Neural cell (in vitro differentiated cells): Measurements from ENCODE around the gene PRH2. TPM values are rescaled to one million over a fixed set of nuclear protein-coding genes. Genes with fewer than 3 reads are reported as not detected.

Experiments
- H2AFZ ChIP-seq: fragments of 200-600, 300-800 bp; sonication (generic), shearing (Covaris generic); 2 replicates; pipeline ENCODE4 v1.6.0; 2014; ENCODE audit warnings: low read depth, mild to moderate bottlenecking, antibody characterized with exemption, low read length, moderate library complexity
- H3F3A ChIP-seq: fragments of 200-600 bp; shearing (Covaris generic); 2 replicates; pipeline ENCODE4 v1.6.1; 2016; ENCODE audit warnings: mild to moderate bottlenecking, moderate library complexity, mixed read lengths, antibody characterized with exemption, low read length; ENCODE audit not compliant: insufficient read depth, poor library complexity, severe bottlenecking
- H3K27ac ChIP-seq: fragments of 200-600, 300-800 bp; sonication (generic), shearing (Covaris generic); 2 replicates; pipeline ENCODE4 v1.5.1; 2014; ENCODE audit warnings: mild to moderate bottlenecking, low read length, moderate library complexity
- H3K27me3 ChIP-seq: fragments of 300-800, 200-600 bp; sonication (generic), shearing (Covaris generic); 2 replicates; pipeline ENCODE4 v1.6.0; 2014; ENCODE audit warnings: mild to moderate bottlenecking, low read depth, low read length, moderate library complexity; ENCODE audit not compliant: insufficient read depth
- H3K36me3 ChIP-seq: fragments of 300-800, 200-600 bp; sonication (generic), shearing (Covaris generic); 2 replicates; pipeline ENCODE4 v1.5.1; 2014; ENCODE audit warnings: mild to moderate bottlenecking, antibody characterized with exemption, low read length, moderate library complexity; ENCODE audit not compliant: insufficient read depth
- H3K4me2 ChIP-seq: fragments of 300-800, 200-600 bp; sonication (generic), shearing (Covaris generic); 2 replicates; pipeline ENCODE4 v1.6.0; 2014; ENCODE audit warnings: mild to moderate bottlenecking, low read length
- H3K4me3 ChIP-seq: fragments of 300-800, 200-600 bp; sonication (generic), shearing (Covaris generic); 2 replicates; pipeline ENCODE4 v1.5.1; 2014; ENCODE audit warnings: mild to moderate bottlenecking, low read length, moderate library complexity
- H3K79me2 ChIP-seq: fragments of 200-600 bp; shearing (Covaris generic); replicated peaks from 2 replicates; pipeline ENCODE4 v1.6.0; 2014; ENCODE audit warnings: mild to moderate bottlenecking, low read length, moderate library complexity; ENCODE audit not compliant: insufficient read depth
- H3K9ac ChIP-seq: fragments of 300-800, 200-600 bp; sonication (generic), shearing (Covaris generic); 2 replicates; pipeline ENCODE4 v1.6.1; 2016; ENCODE audit warnings: mild to moderate bottlenecking, low read length, mixed read lengths
- H3K9me2 ChIP-seq: fragments of 200-600 bp; shearing (Covaris generic); 2 replicates; pipeline ENCODE4 v1.6.1; 2016; ENCODE audit warnings: mild to moderate bottlenecking, low read length, mixed read lengths; ENCODE audit not compliant: insufficient read depth
- H3K9me3 ChIP-seq: fragments of 200-600, 300-800 bp; sonication (generic), shearing (Covaris generic); 2 replicates; pipeline ENCODE4 v1.6.1; 2016; ENCODE audit warnings: mild to moderate bottlenecking, mixed run types, low read length, moderate library complexity, mixed read lengths
- H4K20me1 ChIP-seq: fragments of 200-600 bp; shearing (Covaris generic); 2 replicates; pipeline ENCODE4 v1.6.1; 2016; ENCODE audit warnings: mild to moderate bottlenecking, mixed run types; ENCODE audit not compliant: insufficient read depth
- CTCF ChIP-seq: fragments of 450-650 bp; IDR thresholded peaks from 2 replicates; pipeline ENCODE4 v1.5.1; 2014; ENCODE audit warnings: antibody characterized with exemption, mild to moderate bottlenecking, moderate library complexity; ENCODE audit not compliant: poor library complexity, severe bottlenecking
- EP300 ChIP-seq: fragments of 450-650 bp; conservative IDR thresholded peaks from 2 replicates; pipeline ENCODE4 v1.6.1; 2014; ENCODE audit warnings: antibody characterized with exemption, mild to moderate bottlenecking, moderate library complexity; ENCODE audit not compliant: poor library complexity, severe bottlenecking
- EZH2 ChIP-seq: fragments of 200-600, 300-800 bp; shearing (Covaris generic), sonication (generic); IDR thresholded peaks from 2 replicates; pipeline ENCODE4 v1.6.1; 2014; ENCODE audit warnings: antibody characterized with exemption, low read length, borderline replicate concordance, mild to moderate bottlenecking; ENCODE audit not compliant: insufficient read depth, poor library complexity, severe bottlenecking
- MXI1 ChIP-seq: fragments of 450-650 bp; conservative IDR thresholded peaks from 2 replicates; pipeline ENCODE4 v1.6.1; 2014; ENCODE audit warnings: antibody characterized with exemption, mild to moderate bottlenecking; ENCODE audit not compliant: poor library complexity, severe bottlenecking
- POLR2AphosphoS5 ChIP-seq: IDR thresholded peaks from 2 replicates; pipeline ENCODE4 v1.6.1; 2012
- RAD21 ChIP-seq: fragments of 450-650 bp; conservative IDR thresholded peaks from 2 replicates; pipeline ENCODE4 v1.6.1; 2014; ENCODE audit warnings: antibody characterized with exemption, mild to moderate bottlenecking, moderate library complexity
- REST ChIP-seq: IDR thresholded peaks from 2 replicates; pipeline ENCODE4 v1.6.1; 2012; ENCODE audit warnings: borderline replicate concordance
- SMC3 ChIP-seq: fragments of 450-650 bp; conservative IDR thresholded peaks from 2 replicates; pipeline ENCODE4 v1.6.1; 2014; ENCODE audit warnings: antibody characterized with exemption, mild to moderate bottlenecking, moderate library complexity; ENCODE audit not compliant: poor library complexity
- TAF1 ChIP-seq: IDR thresholded peaks from 2 replicates; pipeline ENCODE4 v1.6.1; 2012; ENCODE audit warnings: low read depth
- polyA plus RNA-seq: library from polyadenylated mRNA; depleted of rRNA; stranded (reverse); fragments of >200 nt; gene quantifications from 2 replicates; pipeline ENCODE4 v1.2.3, GENCODE V29; 2014

Gene PRH2
- polyA plus RNA-seq, 1 donor from 2014 or later = not detected

DNA sequence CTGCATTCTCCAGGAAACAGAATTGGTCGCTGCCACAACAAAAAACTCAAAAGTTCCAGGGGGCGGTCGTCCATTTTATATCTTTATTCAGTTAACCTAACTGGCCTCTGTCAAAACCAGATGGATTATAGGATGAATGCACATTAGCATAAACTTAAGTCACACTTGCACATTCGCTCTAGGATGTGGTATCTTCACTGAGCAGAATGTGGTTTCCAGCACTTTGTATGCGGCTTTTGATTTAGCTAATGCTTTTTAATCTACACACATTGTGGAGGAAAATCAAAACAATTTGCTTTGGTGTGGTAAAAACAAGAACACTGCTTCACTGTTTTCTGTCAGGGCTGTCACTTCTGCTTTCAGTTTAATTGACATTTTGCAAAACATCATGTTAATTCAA is 53.2 kb downstream of the PRH2 start:
- H3K79me2 ChIP-seq = peaks cover 8% of the 10 kb centered on the region
- no peak overlapping the region for H2AFZ ChIP-seq
- no peaks in the 10 kb centered on the region for H3K9me3 ChIP-seq
- H4K20me1 ChIP-seq = no peaks in the 10 kb centered on the region
- H3K9me2 ChIP-seq = no peaks in the 10 kb centered on the region
- no peak for TF ChIP-seq MXI1
- no peak for TF ChIP-seq EP300
- TF ChIP-seq RAD21 = no peak
- TF ChIP-seq SMC3 = no peak
- no peak for TF ChIP-seq CTCF
- TF ChIP-seq REST = no peak
- no peak for TF ChIP-seq POLR2AphosphoS5
- TF ChIP-seq EZH2 = no peak
- TF ChIP-seq TAF1 = no peak
- H3K4me2 ChIP-seq = no peak overlapping the region
- no peaks in the 10 kb centered on the region for H3K36me3 ChIP-seq
- H3K27ac ChIP-seq = no peak overlapping the region
- no peak overlapping the region for H3K9ac ChIP-seq
- H3K27me3 ChIP-seq = no peaks in the 10 kb centered on the region
- no peaks in the 10 kb centered on the region for H3F3A ChIP-seq
- H3K4me3 ChIP-seq = no peak overlapping the region

Other genes with a start within 250 kb of the PRH2 start
- 3.4 and 7.3 TPM in 2 replicates for gene YBX3, start 205.9 kb upstream of the PRH2 start, polyA plus RNA-seq
- gene TAS2R7, start 126.6 kb upstream of the PRH2 start, polyA plus RNA-seq = 0.58 TPM in 1 of 2 replicates, not detected in the other
- 0.59 and 1.6 TPM in 2 replicates for gene TAS2R8, start 122.0 kb upstream of the PRH2 start, polyA plus RNA-seq
- gene TAS2R9, start 119.1 kb upstream of the PRH2 start, polyA plus RNA-seq = 0.32 and 1.6 TPM in 2 replicates
- gene TAS2R10, start 102.9 kb upstream of the PRH2 start, polyA plus RNA-seq = 3.9 and 8.3 TPM in 2 replicates
- 4.8 and 5.0 TPM in 2 replicates for gene PRR4, start 79.8 kb upstream of the PRH2 start, polyA plus RNA-seq
- gene PRH1, start 45.0 kb upstream of the PRH2 start, polyA plus RNA-seq = 18.7 and 25.7 TPM in 2 replicates
- 0.52 and 0.61 TPM in 2 replicates for gene TAS2R13, start 19.7 kb upstream of the PRH2 start, polyA plus RNA-seq
- 13.5 and 14.9 TPM in 2 replicates for gene TAS2R14, start 10.0 kb downstream of the PRH2 start, polyA plus RNA-seq
- gene TAS2R50, start 57.7 kb downstream of the PRH2 start, polyA plus RNA-seq = 2.4 TPM in 1 of 2 replicates, not detected in the other
- 1.9 and 3.3 TPM in 2 replicates for gene TAS2R20, start 69.1 kb downstream of the PRH2 start, polyA plus RNA-seq
- gene TAS2R19, start 93.4 kb downstream of the PRH2 start, polyA plus RNA-seq = 5.7 and 11.2 TPM in 2 replicates
- 3.5 and 4.0 TPM in 2 replicates for gene TAS2R31, start 102.2 kb downstream of the PRH2 start, polyA plus RNA-seq
- not detected in 2 replicates for gene TAS2R46, start 133.1 kb downstream of the PRH2 start, polyA plus RNA-seq
- gene TAS2R43, start 163.1 kb downstream of the PRH2 start, polyA plus RNA-seq = 0.35 and 1.1 TPM in 2 replicates
- 0.40 and 0.53 TPM in 2 replicates for gene TAS2R30, start 205.4 kb downstream of the PRH2 start, polyA plus RNA-seq
- gene SMIM10L1, start 242.0 kb downstream of the PRH2 start, polyA plus RNA-seq = 19.1 and 22.0 TPM in 2 replicates